A204.1 (cell line): Measurements from ENCODE around the gene UNC5C.

ENCODE experiments used
- FAIRE-seq: peaks from 2 replicates; lab custom pipeline; 2012; peaks lifted over from hg19 to GRCh38; lab: Jason Lieb, UNC

UNC5C gene

GRCh38 chr4:95215991-95216605, 332.7 kb downstream of the UNC5C start:
- FAIRE-seq, result no peak

- no peak for FAIRE-seq
These were observed 333.7 kb downstream of the UNC5C start for GRCh38 chr4:95215043-95215442.

GRCh38 chr4:95214408-95214807, 334.4 kb downstream of the UNC5C start:
- no peak for FAIRE-seq

GRCh38 chr4:95213366-95213765, 335.4 kb downstream of the UNC5C start:
- FAIRE-seq, result no peak

- FAIRE-seq, result no peak
These were observed 336.1 kb downstream of the UNC5C start for GRCh38 chr4:95212692-95213091.

- FAIRE-seq, result no peak
These were observed 338.8 kb downstream of the UNC5C start for GRCh38 chr4:95209927-95210326.

- FAIRE-seq, result no peak
These were observed 343.9 kb downstream of the UNC5C start for GRCh38 chr4:95204873-95205272.

GRCh38 chr4:95204267-95204844, 344.4 kb downstream of the UNC5C start:
- no peak for FAIRE-seq

- FAIRE-seq, result no peak
These were observed 349.8 kb downstream of the UNC5C start for GRCh38 chr4:95198961-95199360.

GRCh38 chr4:95197353-95197752, 351.4 kb downstream of the UNC5C start:
- no peak for FAIRE-seq

- FAIRE-seq, result no peak
These were observed 355.2 kb downstream of the UNC5C start for GRCh38 chr4:95193391-95194224.

GRCh38 chr4:95191537-95191936, 357.2 kb downstream of the UNC5C start:
- FAIRE-seq, result no peak

- no peak for FAIRE-seq
These were observed 357.9 kb downstream of the UNC5C start for GRCh38 chr4:95190751-95191436.

GRCh38 chr4:95188701-95189370, 359.9 kb downstream of the UNC5C start:
- FAIRE-seq, result no peak

GRCh38 chr4:95186666-95187065, 362.1 kb downstream of the UNC5C start:
- no peak for FAIRE-seq

GRCh38 chr4:95183656-95184408, 364.9 kb downstream of the UNC5C start:
- FAIRE-seq, result peak; percentile 80

GRCh38 chr4:95181996-95182306, 366.8 kb downstream of the UNC5C start:
- no peak for FAIRE-seq

- no peak for FAIRE-seq
These were observed 367.4 kb downstream of the UNC5C start for GRCh38 chr4:95181243-95181995.

- no peak for FAIRE-seq
These were observed 368.1 kb downstream of the UNC5C start for GRCh38 chr4:95180531-95181242.

GRCh38 chr4:95178938-95179337, 369.8 kb downstream of the UNC5C start:
- FAIRE-seq, result peak; percentile 61
